HepG2 (cell line): ENCODE measurements around the gene TOMM22. TPM values are rescaled to one million over a fixed set of nuclear protein-coding genes. Genes with fewer than 3 reads are reported as not detected.
A peak's percentile ranks its signal among the peaks of the same experiment; 100 is the strongest.

Experiments
- ARNT2 ChIP-seq: sonication (generic); formaldehyde crosslinking; IDR thresholded peaks from 2 replicates; pipeline ENCODE4 v1.8.0; 2022; ENCODE audit warnings: mild to moderate bottlenecking, low read depth, missing genetic modification reagents, moderate library complexity
- CBX1 ChIP-seq: IDR thresholded peaks from one replicate; pipeline ENCODE4 v1.6.1; 2016; ENCODE audit warnings: antibody characterized with exemption, low read depth
- CENPT ChIP-seq: sonication (generic); formaldehyde crosslinking; IDR thresholded peaks from 2 replicates; pipeline ENCODE4 v1.8.0; 2022; ENCODE audit warnings: low read depth, mild to moderate bottlenecking, moderate library complexity, missing genetic modification reagents
- GATA4 ChIP-seq: sonication (generic); IDR thresholded peaks from 2 replicates; pipeline ENCODE4 v1.6.1; 2016; ENCODE audit warnings: antibody characterized with exemption, low read depth, borderline replicate concordance
- GATAD1 ChIP-seq: IDR thresholded peaks from 2 replicates; pipeline ENCODE4 v1.6.1; 2016; ENCODE audit warnings: missing genetic modification reagents, missing compliant biosample characterization
- HDAC6 ChIP-seq: fragments of 200-600 bp; sonication (generic); IDR thresholded peaks from 2 replicates; pipeline ENCODE4 v1.7.0; 2017; ENCODE audit warnings: mild to moderate bottlenecking, antibody characterized with exemption, low read length, low read depth
- HNRNPL ChIP-seq: fragments of 200-400 bp; formaldehyde crosslinking; IDR thresholded peaks from 2 replicates; pipeline ENCODE4 v1.6.1; 2017; ENCODE audit warnings: mild to moderate bottlenecking, low read depth, low read length
- HOXA7 ChIP-seq: sonication (generic); formaldehyde crosslinking; IDR thresholded peaks from 2 replicates; pipeline ENCODE4 v1.8.1; 2022; ENCODE audit warnings: mild to moderate bottlenecking, missing genetic modification reagents, moderate library complexity
- HOXD1 ChIP-seq: sonication (generic); formaldehyde crosslinking; IDR thresholded peaks from 2 replicates; pipeline ENCODE4 v1.5.0; 2020; ENCODE audit warnings: missing genetic modification reagents
- KLF12 ChIP-seq: sonication (generic); formaldehyde crosslinking; IDR thresholded peaks from 2 replicates; pipeline ENCODE4 v1.4.0; 2020; ENCODE audit warnings: missing genetic modification reagents, borderline replicate concordance
- KLF13 ChIP-seq: sonication (generic); formaldehyde crosslinking; IDR thresholded peaks from 2 replicates; pipeline ENCODE4 v1.4.0; 2020; ENCODE audit warnings: mild to moderate bottlenecking, missing genetic modification reagents
- MXI1 ChIP-seq: IDR thresholded peaks from 3 replicates; pipeline ENCODE4 v1.6.1; 2012; ENCODE audit warnings: low read depth, low read length, inconsistent platforms, borderline replicate concordance
- MYC ChIP-seq: sonication (generic); formaldehyde crosslinking; IDR thresholded peaks from 2 replicates; pipeline ENCODE4 v1.9.0; 2021; ENCODE audit warnings: missing genetic modification reagents, borderline replicate concordance
- NFATC3 ChIP-seq: sonication (generic); formaldehyde crosslinking; IDR thresholded peaks from 2 replicates; pipeline ENCODE4 v1.5.1; 2020; ENCODE audit warnings: mild to moderate bottlenecking, missing genetic modification reagents
- NFIC ChIP-seq: IDR thresholded peaks from 2 replicates; pipeline ENCODE4 v1.6.1; 2012; ENCODE audit warnings: mild to moderate bottlenecking, low read length, inconsistent platforms
- SMARCC2 ChIP-seq: fragments of 450-650 bp; IDR thresholded peaks from 2 replicates; pipeline ENCODE4 v1.6.1; 2017; ENCODE audit warnings: antibody characterized with exemption, mild to moderate bottlenecking
- SP4 ChIP-seq: sonication (generic); formaldehyde crosslinking; IDR thresholded peaks from 2 replicates; pipeline ENCODE4 v1.8.1; 2023; ENCODE audit warnings: mild to moderate bottlenecking, missing genetic modification reagents
- TBX2 ChIP-seq: sonication (generic); formaldehyde crosslinking; IDR thresholded peaks from 2 replicates; pipeline ENCODE4 v1.5.0; 2020; ENCODE audit warnings: missing genetic modification reagents, mild to moderate bottlenecking, borderline replicate concordance
- ZMYM4 ChIP-seq: sonication (generic); formaldehyde crosslinking; IDR thresholded peaks from 2 replicates; pipeline ENCODE4 v1.8.1; 2023; ENCODE audit warnings: mild to moderate bottlenecking, missing genetic modification reagents
- ZNF773 ChIP-seq: sonication (generic); formaldehyde crosslinking; IDR thresholded peaks from 2 replicates; pipeline ENCODE4 v1.4.0; 2020; ENCODE audit warnings: missing genetic modification reagents, borderline replicate concordance
- ZNF777 ChIP-seq: sonication (generic); formaldehyde crosslinking; IDR thresholded peaks from 2 replicates; pipeline ENCODE4 v1.4.0; 2020; ENCODE audit warnings: missing genetic modification reagents
- ZZZ3 ChIP-seq: sonication (generic); formaldehyde crosslinking; IDR thresholded peaks from 2 replicates; pipeline ENCODE4 v1.4.0; 2020; ENCODE audit warnings: missing genetic modification reagents, mild to moderate bottlenecking, borderline replicate concordance
- polyA plus RNA-seq, 8 experiments: library from polyadenylated mRNA; depleted of rRNA in 3 of 8; stranded (reverse) in 7 of 8; unstranded in 1 of 8; fragments of >200 nt; fragmentation: Illumina TruSeq in 4 of 8; extraction: Trizol in 4 of 8; gene quantifications; 2 replicates each; pipeline versions ENCODE4 v1.2.1 to v1.2.3, GENCODE V29; 2011 to 2016; ENCODE audit warnings: low read depth in 4 of 8, missing spikeins in 1 of 8, mixed read lengths in 1 of 8; ENCODE audit not compliant: insufficient read depth in 1 of 8
- total RNA-seq, 5 experiments: library from RNA; depleted of rRNA; stranded (reverse); fragments of >200 nt; fragmentation: Illumina TruSeq; extraction: Trizol; gene quantifications; 2 replicates each; pipeline ENCODE4 v1.2.3, GENCODE V29; 2016; ENCODE audit warnings: low read depth in 1 of 5
- TF ChIP-seq, protein P1 (sequence below): sonication (generic); formaldehyde crosslinking; IDR thresholded peaks from 2 replicates; pipeline ENCODE4 v1.4.0; 2020; ENCODE audit warnings: missing genetic modification reagents
- TF ChIP-seq, protein P2 (sequence below): sonication (generic); formaldehyde crosslinking; IDR thresholded peaks from 2 replicates; pipeline ENCODE4 v1.4.0; 2020; ENCODE audit warnings: missing genetic modification reagents, borderline replicate concordance
- TF ChIP-seq, protein P3 (sequence below): sonication (generic); formaldehyde crosslinking; IDR thresholded peaks from 2 replicates; pipeline ENCODE4 v1.8.1; 2022; ENCODE audit warnings: low read depth, mild to moderate bottlenecking, missing genetic modification reagents

TOMM22 gene
- total and polyA plus RNA-seq, 2 of the 13 experiments (the other 11 are each of a cell fraction or from before 2014, with no cell fraction given) = 46.9 to 118 TPM

DNA sequence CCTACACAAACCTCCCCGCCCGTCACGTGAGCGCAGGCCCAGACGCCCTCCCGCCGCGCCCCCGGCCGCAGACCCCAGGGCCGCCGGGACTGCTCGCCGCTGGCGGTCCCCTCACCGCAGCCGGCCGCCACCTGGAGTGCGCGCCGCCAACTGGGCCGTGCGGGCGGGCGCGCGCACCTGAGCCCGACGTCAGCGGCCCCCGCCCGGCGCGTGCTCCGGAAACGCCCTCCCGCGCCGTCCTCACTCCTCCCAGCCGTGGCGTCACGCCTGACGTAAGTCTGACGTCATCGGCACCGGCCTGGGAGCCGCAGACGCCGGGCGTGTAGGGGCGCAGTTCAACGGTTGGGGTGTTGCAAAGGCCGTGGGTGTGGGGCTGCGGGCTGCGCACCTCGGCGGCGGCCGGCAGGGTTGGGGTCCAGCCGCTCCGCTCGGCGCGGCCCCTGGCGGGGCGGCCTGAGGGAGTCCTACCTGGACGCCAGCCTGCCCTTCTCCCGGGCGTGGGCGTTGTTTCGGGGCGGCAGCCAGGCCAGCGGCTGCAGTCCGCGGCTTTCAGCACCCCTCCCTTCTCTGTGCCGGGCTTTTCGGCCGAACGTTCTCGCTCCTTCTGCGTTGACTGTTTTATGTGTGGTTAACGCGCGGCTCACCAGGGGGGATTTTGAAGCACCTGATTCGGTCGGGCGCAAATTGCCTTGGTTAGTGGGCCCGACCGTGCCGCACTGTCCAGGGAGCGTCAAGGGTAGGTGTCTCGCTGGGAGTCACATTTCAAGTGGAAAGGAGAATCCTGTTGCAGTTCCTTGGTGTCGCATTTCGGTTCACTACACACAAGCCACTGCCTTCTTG, 19.3 kb downstream of the TOMM22 start, which contains the start of gene JOSD1 (continued):
- no peak for TF ChIP-seq HOXA7 (CRISPR knock-in tag)
- TF ChIP-seq HOXD1 (CRISPR knock-in tag) = peak; percentile 52
- TF ChIP-seq ZZZ3 = no peak
- TF ChIP-seq SP4 (CRISPR knock-in tag) = peak; percentile 95
- TF ChIP-seq KLF12 = peak; percentile 92; the same call in 1 of the 2 replicates
- peak; percentile 28 for TF ChIP-seq CBX1
- no peak for TF ChIP-seq HDAC6
- no peak for TF ChIP-seq NFIC
- no peak for TF ChIP-seq KLF13
- TF ChIP-seq ZNF773 (CRISPR knock-in tag) = peak; percentile 59; the same call in 1 of the 2 replicates
- TF ChIP-seq HNRNPL = no peak
- TF ChIP-seq SMARCC2 = peak; percentile 75; the same call in 1 of the 2 replicates
- TF ChIP-seq ZMYM4 (CRISPR knock-in tag) = peak; percentile 54
- TF ChIP-seq GATAD1 (CRISPR knock-in tag) = no peak; the same call in 1 of the 2 replicates
- TF ChIP-seq, protein P1, sequence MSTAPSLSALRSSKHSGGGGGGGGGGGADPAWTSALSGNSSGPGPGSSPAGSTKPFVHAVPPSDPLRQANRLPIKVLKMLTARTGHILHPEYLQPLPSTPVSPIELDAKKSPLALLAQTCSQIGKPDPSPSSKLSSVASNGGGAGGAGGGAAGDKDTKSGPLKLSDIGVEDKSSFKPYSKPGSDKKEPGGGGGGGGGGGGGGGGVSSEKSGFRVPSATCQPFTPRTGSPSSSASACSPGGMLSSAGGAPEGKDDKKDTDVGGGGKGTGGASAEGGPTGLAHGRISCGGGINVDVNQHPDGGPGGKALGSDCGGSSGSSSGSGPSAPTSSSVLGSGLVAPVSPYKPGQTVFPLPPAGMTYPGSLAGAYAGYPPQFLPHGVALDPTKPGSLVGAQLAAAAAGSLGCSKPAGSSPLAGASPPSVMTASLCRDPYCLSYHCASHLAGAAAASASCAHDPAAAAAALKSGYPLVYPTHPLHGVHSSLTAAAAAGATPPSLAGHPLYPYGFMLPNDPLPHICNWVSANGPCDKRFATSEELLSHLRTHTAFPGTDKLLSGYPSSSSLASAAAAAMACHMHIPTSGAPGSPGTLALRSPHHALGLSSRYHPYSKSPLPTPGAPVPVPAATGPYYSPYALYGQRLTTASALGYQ (CRISPR knock-in tag) = peak; percentile 55; the same call in 1 of the 2 replicates
- TF ChIP-seq, protein P2, sequence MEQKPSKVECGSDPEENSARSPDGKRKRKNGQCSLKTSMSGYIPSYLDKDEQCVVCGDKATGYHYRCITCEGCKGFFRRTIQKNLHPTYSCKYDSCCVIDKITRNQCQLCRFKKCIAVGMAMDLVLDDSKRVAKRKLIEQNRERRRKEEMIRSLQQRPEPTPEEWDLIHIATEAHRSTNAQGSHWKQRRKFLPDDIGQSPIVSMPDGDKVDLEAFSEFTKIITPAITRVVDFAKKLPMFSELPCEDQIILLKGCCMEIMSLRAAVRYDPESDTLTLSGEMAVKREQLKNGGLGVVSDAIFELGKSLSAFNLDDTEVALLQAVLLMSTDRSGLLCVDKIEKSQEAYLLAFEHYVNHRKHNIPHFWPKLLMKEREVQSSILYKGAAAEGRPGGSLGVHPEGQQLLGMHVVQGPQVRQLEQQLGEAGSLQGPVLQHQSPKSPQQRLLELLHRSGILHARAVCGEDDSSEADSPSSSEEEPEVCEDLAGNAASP = no peak
- peak; percentile 37; the same call in 1 of the 2 replicates for TF ChIP-seq GATA4
- TF ChIP-seq TBX2 (CRISPR knock-in tag) = peak; percentile 75
- peak; percentile 56; the same call in 1 of the 2 replicates for TF ChIP-seq ZNF777
- TF ChIP-seq MXI1 = peak; percentile 63; the same call in 1 of the 3 replicates
- TF ChIP-seq, protein P3, sequence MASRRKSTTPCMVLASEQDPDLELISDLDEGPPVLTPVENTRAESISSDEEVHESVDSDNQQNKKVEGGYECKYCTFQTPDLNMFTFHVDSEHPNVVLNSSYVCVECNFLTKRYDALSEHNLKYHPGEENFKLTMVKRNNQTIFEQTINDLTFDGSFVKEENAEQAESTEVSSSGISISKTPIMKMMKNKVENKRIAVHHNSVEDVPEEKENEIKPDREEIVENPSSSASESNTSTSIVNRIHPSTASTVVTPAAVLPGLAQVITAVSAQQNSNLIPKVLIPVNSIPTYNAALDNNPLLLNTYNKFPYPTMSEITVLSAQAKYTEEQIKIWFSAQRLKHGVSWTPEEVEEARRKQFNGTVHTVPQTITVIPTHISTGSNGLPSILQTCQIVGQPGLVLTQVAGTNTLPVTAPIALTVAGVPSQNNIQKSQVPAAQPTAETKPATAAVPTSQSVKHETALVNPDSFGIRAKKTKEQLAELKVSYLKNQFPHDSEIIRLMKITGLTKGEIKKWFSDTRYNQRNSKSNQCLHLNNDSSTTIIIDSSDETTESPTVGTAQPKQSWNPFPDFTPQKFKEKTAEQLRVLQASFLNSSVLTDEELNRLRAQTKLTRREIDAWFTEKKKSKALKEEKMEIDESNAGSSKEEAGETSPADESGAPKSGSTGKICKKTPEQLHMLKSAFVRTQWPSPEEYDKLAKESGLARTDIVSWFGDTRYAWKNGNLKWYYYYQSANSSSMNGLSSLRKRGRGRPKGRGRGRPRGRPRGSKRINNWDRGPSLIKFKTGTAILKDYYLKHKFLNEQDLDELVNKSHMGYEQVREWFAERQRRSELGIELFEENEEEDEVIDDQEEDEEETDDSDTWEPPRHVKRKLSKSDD (CRISPR knock-in tag) = peak; percentile 100
- no peak for TF ChIP-seq CENPT (CRISPR knock-in tag)
- peak; percentile 76; the same call in 1 of the 2 replicates for TF ChIP-seq MYC (CRISPR knock-in tag)
- 0 out of 2 replicates have a peak, but pooled peaks have one; percentile 56 for TF ChIP-seq NFATC3
- peak; percentile 92 for TF ChIP-seq ARNT2 (CRISPR knock-in tag)
